GM21717 (cell line): Measurements from ENCODE around the gene SFRP2.

Experiments used
- ATAC-seq: cut with Tn5 transposase; IDR thresholded peaks from one replicate; pipeline ENCODE4 v1.9.1; 2021; ENCODE audit warnings: mild to moderate bottlenecking, moderate library complexity; ENCODE audit not compliant: unreplicated experiment

SFRP2 gene

GRCh38 chr4:153788413-153789276 lies at the start of gene SFRP2:
TSS of gene SFRP2 (minus strand) at chr4:153789083. CDS start at chr4:153788835, 248 bp downstream.
- ATAC-seq, result no peak

GRCh38 chr4:153838564-153838963 lies 49.7 kb upstream of the SFRP2 start:
- ATAC-seq, result no peak

- no peak for ATAC-seq
Measured at GRCh38 chr4:153834901-153835300, 46.0 kb upstream of the SFRP2 start.

GRCh38 chr4:153832720-153833287 lies 43.9 kb upstream of the SFRP2 start:
- ATAC-seq, result no peak

GRCh38 chr4:153832054-153832453 lies 43.2 kb upstream of the SFRP2 start:
- no peak for ATAC-seq

- no peak for ATAC-seq
Measured at GRCh38 chr4:153831245-153831644, 42.4 kb upstream of the SFRP2 start.

- ATAC-seq, result no peak
Measured at GRCh38 chr4:153825691-153826090, 36.8 kb upstream of the SFRP2 start.

- ATAC-seq, result no peak
Measured at GRCh38 chr4:153825126-153825525, 36.2 kb upstream of the SFRP2 start.

- no peak for ATAC-seq
Measured at GRCh38 chr4:153824501-153824900, 35.6 kb upstream of the SFRP2 start.

- no peak for ATAC-seq
Measured at GRCh38 chr4:153823483-153823882, 34.6 kb upstream of the SFRP2 start.

- no peak for ATAC-seq
Measured at GRCh38 chr4:153822316-153822715, 33.4 kb upstream of the SFRP2 start.

- no peak for ATAC-seq
Measured at GRCh38 chr4:153817466-153817865, 28.6 kb upstream of the SFRP2 start.

GRCh38 chr4:153816542-153816941 lies 27.7 kb upstream of the SFRP2 start:
- no peak for ATAC-seq

- ATAC-seq, result no peak
Measured at GRCh38 chr4:153814789-153815188, 25.9 kb upstream of the SFRP2 start.

- no peak for ATAC-seq
Measured at GRCh38 chr4:153809916-153810810, 21.3 kb upstream of the SFRP2 start.

GRCh38 chr4:153809307-153809706 lies 20.4 kb upstream of the SFRP2 start:
- ATAC-seq, result no peak

- ATAC-seq, result no peak
Measured at GRCh38 chr4:153808175-153808574, 19.3 kb upstream of the SFRP2 start.

- no peak for ATAC-seq
Measured at GRCh38 chr4:153806073-153806472, 17.2 kb upstream of the SFRP2 start.

GRCh38 chr4:153804722-153805121 lies 15.8 kb upstream of the SFRP2 start:
- no peak for ATAC-seq

GRCh38 chr4:153799694-153800074 lies 10.8 kb upstream of the SFRP2 start:
- no peak for ATAC-seq

GRCh38 chr4:153798901-153799693 lies 10.2 kb upstream of the SFRP2 start:
- ATAC-seq, result no peak
